GM13977 (cell line): ENCODE measurements around the gene NUP133.

Experiments
- DNase-seq: peaks from one replicate; pipeline ENCODE4 v3.0.0; 2012; ENCODE audit warnings: low spot score
- CTCF ChIP-seq: IDR thresholded peaks from 2 replicates; pipeline ENCODE4 v1.5.1; 2012; ENCODE audit warnings: mild to moderate bottlenecking, control low read depth; ENCODE audit not compliant: insufficient read depth; ENCODE audit errors: extremely low read depth, missing control alignments
- in situ Hi-C: fragments of 300-500 bp; cut with MboI; formaldehyde crosslinking; loops from one replicate; pipeline ENCODE4 v1.12.0; 2022; ENCODE audit warnings: low sequenced_read_pairs, low pct_unique_long_range_greater_than_20kb, mixed read lengths, inconsistent platforms; ENCODE audit not compliant: unreplicated experiment

NUP133 gene

GRCh38 chr1:229509576-229509975, 1.4 kb upstream of the NUP133 start:
- DNase-seq = no peak
- in situ Hi-C loops = loop anchor here (10.0 kb wide), 1 partner anchor 255 kb away; no protein-coding TSS in a partner anchor
- no peak for TF ChIP-seq CTCF

- TF ChIP-seq CTCF = no peak
- in situ Hi-C loops = loop anchor here (10.0 kb wide), 1 partner anchor 254 kb away; no protein-coding TSS in a partner anchor
- peak; percentile 31 for DNase-seq
Observed at GRCh38 chr1:229508823-229509337, 739 bp upstream of the NUP133 start.

- TF ChIP-seq CTCF = no peak
- DNase-seq = no peak
- in situ Hi-C loops = loop anchor here (10.0 kb wide), 1 partner anchor 253 kb away; no protein-coding TSS in a partner anchor
Observed at GRCh38 chr1:229507502-229507901, 639 bp downstream of the NUP133 start.

GRCh38 chr1:229506633-229507032, 1.5 kb downstream of the NUP133 start:
- DNase-seq = no peak
- TF ChIP-seq CTCF = no peak
- in situ Hi-C loops = loop anchor here (10.0 kb wide), 1 partner anchor 252 kb away; no protein-coding TSS in a partner anchor

DNA sequence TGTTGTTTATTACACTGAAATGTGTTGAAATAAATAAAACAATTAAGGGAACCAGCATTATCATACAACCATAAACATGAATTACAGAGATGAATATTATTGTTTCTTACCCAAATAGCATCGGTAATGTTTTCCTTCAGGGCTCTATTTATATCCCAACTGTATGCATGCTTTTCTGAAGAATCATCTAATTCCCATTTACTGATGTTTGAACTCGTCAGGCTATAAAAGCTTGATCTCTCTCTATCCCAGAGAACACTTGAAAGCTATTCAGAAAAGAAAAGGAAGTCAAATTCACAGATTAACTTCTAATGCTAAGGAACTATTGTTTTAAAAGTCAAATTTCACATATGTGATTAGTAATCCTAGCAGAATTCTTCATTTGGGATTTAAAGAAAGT, 12.4 kb downstream of the NUP133 start:
- TF ChIP-seq CTCF = no peak
- DNase-seq = no peak
- in situ Hi-C loops = no loop called here

DNA sequence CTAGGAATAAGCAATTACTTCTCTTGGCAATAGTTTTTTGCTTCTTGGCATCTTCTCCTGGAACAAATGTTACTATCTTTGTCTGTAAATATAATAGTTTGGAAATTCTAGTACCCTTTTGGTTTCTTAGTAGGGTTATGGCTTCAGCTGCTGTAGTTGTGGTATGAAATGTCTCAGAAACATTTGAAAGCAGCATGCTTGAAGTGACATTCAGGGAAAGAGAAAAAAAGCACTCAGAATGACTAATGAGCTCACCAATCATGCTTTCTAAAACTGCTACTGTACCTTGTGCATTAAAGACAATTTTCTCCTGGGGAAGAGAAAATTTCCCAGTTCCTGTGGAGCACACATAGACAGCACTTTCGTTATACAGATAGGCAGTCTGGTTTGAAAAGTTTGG, 21.0 kb downstream of the NUP133 start:
- no peak for TF ChIP-seq CTCF
- no peak for DNase-seq
- in situ Hi-C loops = no loop called here
